ENCODE results near the gene STARD10.
A peak's percentile ranks its signal among the peaks of the same experiment; 100 is the strongest.

Gene STARD10

GRCh38 chr11:72759468-72759985 lies 34.3 kb downstream of the STARD10 start:
- peak; percentile 65 for DNase-seq

- DNase-seq: peak; percentile 60
These were observed 35.0 kb downstream of the STARD10 start for GRCh38 chr11:72758690-72759389.

GRCh38 chr11:72758304-72758689 lies 35.5 kb downstream of the STARD10 start:
- DNase-seq: no peak

- no peak for DNase-seq
These were observed 38.0 kb downstream of the STARD10 start for GRCh38 chr11:72755713-72756285.

GRCh38 chr11:72754544-72755155 lies 39.2 kb downstream of the STARD10 start:
- no peak for DNase-seq

GRCh38 chr11:72754149-72754543 lies 39.7 kb downstream of the STARD10 start:
- no peak for DNase-seq

GRCh38 chr11:72753341-72754148 lies 40.3 kb downstream of the STARD10 start:
- no peak for DNase-seq

- peak; percentile 55 for DNase-seq
These were observed 41.5 kb downstream of the STARD10 start, which contains the start of gene ARAP1 for GRCh38 chr11:72752088-72752914. Gene ARAP1 (minus strand): TSS chr11:72752408. CDS start chr11:72727128, 25,280 bp downstream.

- DNase-seq: no peak
These were observed 42.4 kb downstream of the STARD10 start for GRCh38 chr11:72751116-72752087.

- no peak for DNase-seq
These were observed 43.2 kb downstream of the STARD10 start for GRCh38 chr11:72750556-72751115.

- no peak for DNase-seq
These were observed 43.8 kb downstream of the STARD10 start for GRCh38 chr11:72750086-72750485.

GRCh38 chr11:72747289-72747855 lies 46.5 kb downstream of the STARD10 start:
- DNase-seq: no peak

GRCh38 chr11:72746821-72747220 lies 47.0 kb downstream of the STARD10 start:
- DNase-seq: no peak

GRCh38 chr11:72745925-72746550 lies 47.8 kb downstream of the STARD10 start:
- DNase-seq: no peak

- DNase-seq: no peak
These were observed 48.3 kb downstream of the STARD10 start for GRCh38 chr11:72745511-72745910.

- no peak for DNase-seq
These were observed 49.4 kb downstream of the STARD10 start for GRCh38 chr11:72744474-72744873.

GRCh38 chr11:72743321-72744221 lies 50.3 kb downstream of the STARD10 start:
- no peak for DNase-seq

- DNase-seq: no peak
These were observed 51.1 kb downstream of the STARD10 start for GRCh38 chr11:72742513-72743320.
